ENCODE results near the gene SKIC8.

Gene SKIC8

GRCh38 chr15:78307976-78308375 is 8.6 kb upstream of the SKIC8 start:
- H2AFZ ChIP-seq (ENCODE audit: low read length) = peak overlapping the region; percentile 69; the same call in 1 of the 2 replicates
- no peaks in the 10 kb centered on the region for H3K9me3 ChIP-seq (replicated peaks; ENCODE audit: insufficient read depth, low read length)
- no peaks in the 10 kb centered on the region for H3F3A ChIP-seq (ENCODE audit: insufficient read depth, low read length)
- H3K79me2 ChIP-seq (ENCODE audit: low read length) = no peaks in the 10 kb centered on the region
- H3K4me2 ChIP-seq (ENCODE audit: low read depth, low read length) = no peak overlapping the region
- no peaks in the 10 kb centered on the region for H3K4me1 ChIP-seq (ENCODE audit: low read length)
- H3K27me3 ChIP-seq (replicated peaks; ENCODE audit: insufficient read depth, low read length) = no peaks in the 10 kb centered on the region; the same call in 1 of the 2 replicates
- TF ChIP-seq CTCF (IDR thresholded peaks at IDR 0.05; ENCODE audit: low read length) = no peak
- TF ChIP-seq EZH2 (optimal IDR thresholded peaks at IDR 0.05; ENCODE audit: low read depth, low read length) = no peak
- no peak for TF ChIP-seq EZH2phosphoT487 (IDR thresholded peaks at IDR 0.05; ENCODE audit: low read length)
- DNase-seq = no peak
- H3K9ac ChIP-seq (ENCODE audit: low read length) = no peak overlapping the region
- no peak overlapping the region for H3K4me3 ChIP-seq (ENCODE audit: low read length)
- no peaks in the 10 kb centered on the region for H4K20me1 ChIP-seq (ENCODE audit: insufficient read depth, low read length)
- H3K9me2 ChIP-seq (replicated peaks; ENCODE audit: insufficient read depth, low read length) = no peaks in the 10 kb centered on the region
- no peaks in the 10 kb centered on the region for H3K36me3 ChIP-seq (replicated peaks; ENCODE audit: insufficient read depth, low read length)
- no peak overlapping the region for H3K27ac ChIP-seq (ENCODE audit: low read length)

- H3K36me3 ChIP-seq (replicated peaks; ENCODE audit: insufficient read depth, low read length) = no peaks in the 10 kb centered on the region
- H3K4me2 ChIP-seq (ENCODE audit: low read depth, low read length) = no peak overlapping the region
- H3K9me3 ChIP-seq (replicated peaks; ENCODE audit: insufficient read depth, low read length) = no peaks in the 10 kb centered on the region
- H3K9ac ChIP-seq (ENCODE audit: low read length) = no peak overlapping the region
- no peak overlapping the region for H3K27ac ChIP-seq (ENCODE audit: low read length)
- H3K79me2 ChIP-seq (ENCODE audit: low read length) = no peaks in the 10 kb centered on the region
- no peaks in the 10 kb centered on the region for H3K4me1 ChIP-seq (ENCODE audit: low read length)
- no peak overlapping the region for H2AFZ ChIP-seq (ENCODE audit: low read length)
- H4K20me1 ChIP-seq (ENCODE audit: insufficient read depth, low read length) = no peaks in the 10 kb centered on the region
- TF ChIP-seq EZH2phosphoT487 (IDR thresholded peaks at IDR 0.05; ENCODE audit: low read length) = no peak
- no peak for TF ChIP-seq CTCF (IDR thresholded peaks at IDR 0.05; ENCODE audit: low read length)
- TF ChIP-seq EZH2 (optimal IDR thresholded peaks at IDR 0.05; ENCODE audit: low read depth, low read length) = no peak
- no peak overlapping the region for H3K4me3 ChIP-seq (ENCODE audit: low read length)
- no peak for DNase-seq
- peaks cover 4% of the 10 kb centered on the region; the same call in 1 of the 2 replicates for H3K27me3 ChIP-seq (replicated peaks; ENCODE audit: insufficient read depth, low read length)
- no peaks in the 10 kb centered on the region for H3F3A ChIP-seq (ENCODE audit: insufficient read depth, low read length)
- H3K9me2 ChIP-seq (replicated peaks; ENCODE audit: insufficient read depth, low read length) = no peaks in the 10 kb centered on the region
Observed at GRCh38 chr15:78306176-78306774, 6.9 kb upstream of the SKIC8 start.

- Histone ChIP-seq H3K4me2 (ENCODE audit: low read depth, low read length) (no peak overlapping the region), H3K9me3 (replicated peaks; ENCODE audit: insufficient read depth, low read length) (no peaks in the 10 kb centered on the region), H3K9ac (ENCODE audit: low read length) (no peak overlapping the region), H4K20me1 (ENCODE audit: insufficient read depth, low read length) (no peaks in the 10 kb centered on the region), H3F3A (ENCODE audit: insufficient read depth, low read length) (no peaks in the 10 kb centered on the region), H3K27ac (ENCODE audit: low read length) (no peak overlapping the region), H3K36me3 (replicated peaks; ENCODE audit: insufficient read depth, low read length) (no peaks in the 10 kb centered on the region), H3K79me2 (ENCODE audit: low read length) (no peaks in the 10 kb centered on the region), H3K27me3 (replicated peaks; ENCODE audit: insufficient read depth, low read length) (peaks cover 4% of the 10 kb centered on the region; the same call in 1 of the 2 replicates), H3K9me2 (replicated peaks; ENCODE audit: insufficient read depth, low read length) (no peaks in the 10 kb centered on the region), H2AFZ (ENCODE audit: low read length) (no peak overlapping the region), H3K4me3 (ENCODE audit: low read length) (no peak overlapping the region), H3K4me1 (ENCODE audit: low read length) (no peaks in the 10 kb centered on the region)
- DNase-seq = no peak
- no peak for TF ChIP-seq EZH2phosphoT487 (IDR thresholded peaks at IDR 0.05; ENCODE audit: low read length)
- no peak for TF ChIP-seq EZH2 (optimal IDR thresholded peaks at IDR 0.05; ENCODE audit: low read depth, low read length)
- no peak for TF ChIP-seq CTCF (IDR thresholded peaks at IDR 0.05; ENCODE audit: low read length)
Observed at GRCh38 chr15:78304216-78305066, 5.0 kb upstream of the SKIC8 start.

Measured in MM.1S (cell line).